B cell (primary cell): ENCODE measurements around the gene RPS6KA4. TPM values are rescaled to one million over a fixed set of nuclear protein-coding genes. Genes with fewer than 3 reads are reported as not detected.

Experiments
- ATAC-seq: fragments of 200-7000 bp; cut with Tn5 transposase; one replicate; pipeline ENCODE4 v1.10.0; 2021; ENCODE audit warnings: low read depth, mild to moderate bottlenecking, moderate number of reproducible peaks, moderate library complexity
- CTCF ChIA-PET: fragments of 350-600 bp; sonication (Branson Sonifier 250); formaldehyde crosslinking; loops from one replicate; lab custom pipeline; 2021; ENCODE audit warnings: antibody characterized with exemption, inconsistent platforms; lab: Charles Lee
- POLR2A ChIA-PET: fragments of 350-600 bp; sonication (Branson Sonifier 250); formaldehyde crosslinking; loops from one replicate; lab custom pipeline; 2021; ENCODE audit warnings: antibody characterized with exemption; lab: Charles Lee
- DNase-seq: peaks from one replicate; pipeline ENCODE4 v3.0.0; 2013
- H2AFZ ChIP-seq: 2 replicates; pipeline ENCODE4 v1.6.1; 2012; ENCODE audit warnings: mild to moderate bottlenecking, low read depth, low read length; ENCODE audit not compliant: insufficient read depth, poor library complexity, severe bottlenecking
- H3K27ac ChIP-seq, 2 donors: 1 replicate in 1 of 2; 2 replicates in 1 of 2; pipeline ENCODE4 v1.5.1; 2012 to 2013; ENCODE audit warnings: low read length in 2 of 2, mild to moderate bottlenecking in 2 of 2, moderate library complexity in 1 of 2
- H3K27me3 ChIP-seq, 4 experiments: fragments of 200-600 bp in 1 of 4; sonication (generic) in 1 of 4; replicated peaks in 1 of 4; 1 replicate in 2 of 4; 2 replicates in 2 of 4; pipeline versions ENCODE4 v1.6.1 to v1.7.0; 2013 to 2016; ENCODE audit warnings: low read length in 3 of 4, mild to moderate bottlenecking in 2 of 4, mixed read lengths in 1 of 4, moderate library complexity in 1 of 4; ENCODE audit not compliant: insufficient read depth in 4 of 4, control insufficient read depth in 3 of 4; ENCODE audit errors: control extremely low read depth in 1 of 4
- H3K36me3 ChIP-seq, 2 experiments: replicated peaks in 1 of 2; 1 replicate in 1 of 2; 2 replicates in 1 of 2; pipeline versions ENCODE4 v1.6.1 to v1.7.1; 2013; ENCODE audit warnings: low read length in 1 of 2; ENCODE audit not compliant: insufficient read depth in 2 of 2, control insufficient read depth in 1 of 2; ENCODE audit errors: control extremely low read depth in 1 of 2, extremely low read depth in 1 of 2
- H3K4me1 ChIP-seq, 2 donors: fragments of 200-600 bp in 1 of 2; sonication (generic) in 1 of 2; 1 replicate in 1 of 2; 2 replicates in 1 of 2; pipeline versions ENCODE4 v1.5.1 to v1.6.1; 2013 to 2017; ENCODE audit warnings: low read length in 2 of 2; ENCODE audit not compliant: control insufficient read depth in 2 of 2, insufficient read depth in 2 of 2
- H3K4me2 ChIP-seq: replicated peaks from 2 replicates; pipeline ENCODE3; 2012; ENCODE audit warnings: mild to moderate bottlenecking, low read depth, low read length; ENCODE audit not compliant: poor library complexity, severe bottlenecking
- H3K4me3 ChIP-seq, 5 experiments: fragments of 200-600 bp in 1 of 5; sonication (generic) in 1 of 5; 1 replicate in 3 of 5; 2 replicates in 2 of 5; pipeline versions ENCODE4 v1.5.1 to v1.7.0; 2011 to 2016; ENCODE audit warnings: low read length in 4 of 5, mild to moderate bottlenecking in 4 of 5, low read depth in 2 of 5, control low read depth in 1 of 5, moderate library complexity in 1 of 5; ENCODE audit not compliant: insufficient read depth in 1 of 5; ENCODE audit errors: control extremely low read depth in 1 of 5, extremely low read depth in 1 of 5
- H3K79me2 ChIP-seq: fragments of 200-600 bp; sonication (generic); one replicate; pipeline ENCODE4 v1.6.0; 2016; ENCODE audit warnings: low read length; ENCODE audit not compliant: control insufficient read depth, insufficient read depth
- H3K9ac ChIP-seq: fragments of 200-600 bp; sonication (generic); 2 replicates; pipeline ENCODE4 v1.6.1; 2017; ENCODE audit warnings: mild to moderate bottlenecking, low read length, moderate library complexity
- H3K9me3 ChIP-seq, 3 donors: one replicate each; pipeline versions ENCODE4 v1.6.1 to v1.7.1; 2013; ENCODE audit warnings: low read length in 2 of 3; ENCODE audit not compliant: control insufficient read depth in 2 of 3, insufficient read depth in 1 of 3; ENCODE audit errors: control extremely low read depth in 1 of 3
- H4K20me1 ChIP-seq: 2 replicates; pipeline ENCODE4 v1.6.0; 2012; ENCODE audit warnings: mild to moderate bottlenecking, low read length; ENCODE audit not compliant: insufficient read depth, control insufficient read depth, poor library complexity, severe bottlenecking
- H3K27ac Mint-ChIP-seq: one replicate; pipeline ENCODE4 v1.8.0; 2021; ENCODE audit warnings: mixed read lengths
- H3K27me3 Mint-ChIP-seq: one replicate; pipeline ENCODE4 v1.8.0; 2021; ENCODE audit warnings: mixed read lengths
- H3K4me1 Mint-ChIP-seq: one replicate; pipeline ENCODE4 v1.8.0; 2021; ENCODE audit warnings: mixed read lengths
- H3K4me3 Mint-ChIP-seq: one replicate; pipeline ENCODE4 v1.8.0; 2021; ENCODE audit warnings: mixed read lengths
- H3K9me3 Mint-ChIP-seq: one replicate; pipeline ENCODE4 v1.8.0; 2022; ENCODE audit warnings: mixed read lengths; ENCODE audit not compliant: insufficient read depth
- EZH2 ChIP-seq: IDR thresholded peaks from 2 replicates; pipeline ENCODE4 v1.6.1; 2012; ENCODE audit warnings: borderline replicate concordance, low read depth, mild to moderate bottlenecking, moderate library complexity, low read length; ENCODE audit not compliant: insufficient read depth, poor library complexity, severe bottlenecking
- WGBS: methylation state at CpG from one replicate; pipeline ENCODE4 v1.1.5; 2013; ENCODE audit warnings: missing lambda C conversion rate; ENCODE audit not compliant: insufficient coverage; 5-methylcytosine and 5-hydroxymethylcytosine counted together
- intact Hi-C: fragments of 100-400 bp; cut with micrococcal nuclease; formaldehyde crosslinking; loops from one replicate; pipeline ENCODE4 v1.10.0; 2022
- polyA plus RNA-seq: library from polyadenylated mRNA; depleted of rRNA; stranded (reverse); fragments of >200 nt; gene quantifications from 2 replicates; pipeline ENCODE4 v1.2.3, GENCODE V29; 2012
- total RNA-seq, 2 donors: library from RNA; stranded (reverse); fragments of 120-200 nt in 1 of 2; gene quantifications; 1 replicate in 1 of 2; 2 replicates in 1 of 2; pipeline versions ENCODE4 v1.2.3 to v1.2.4, GENCODE V29; 2013 to 2022
- TF ChIP-seq, protein P1 (sequence below): fragments of 200-600 bp; IDR thresholded peaks from one replicate; pipeline ENCODE4 v1.8.0; 2022; ENCODE audit warnings: antibody characterized with exemption, mild to moderate bottlenecking

RPS6KA4 gene
- total and polyA plus RNA-seq, 2 donors (not counting 1 experiment from before 2014, with no cell fraction given) = 22.6 to 32.5 TPM

DNA sequence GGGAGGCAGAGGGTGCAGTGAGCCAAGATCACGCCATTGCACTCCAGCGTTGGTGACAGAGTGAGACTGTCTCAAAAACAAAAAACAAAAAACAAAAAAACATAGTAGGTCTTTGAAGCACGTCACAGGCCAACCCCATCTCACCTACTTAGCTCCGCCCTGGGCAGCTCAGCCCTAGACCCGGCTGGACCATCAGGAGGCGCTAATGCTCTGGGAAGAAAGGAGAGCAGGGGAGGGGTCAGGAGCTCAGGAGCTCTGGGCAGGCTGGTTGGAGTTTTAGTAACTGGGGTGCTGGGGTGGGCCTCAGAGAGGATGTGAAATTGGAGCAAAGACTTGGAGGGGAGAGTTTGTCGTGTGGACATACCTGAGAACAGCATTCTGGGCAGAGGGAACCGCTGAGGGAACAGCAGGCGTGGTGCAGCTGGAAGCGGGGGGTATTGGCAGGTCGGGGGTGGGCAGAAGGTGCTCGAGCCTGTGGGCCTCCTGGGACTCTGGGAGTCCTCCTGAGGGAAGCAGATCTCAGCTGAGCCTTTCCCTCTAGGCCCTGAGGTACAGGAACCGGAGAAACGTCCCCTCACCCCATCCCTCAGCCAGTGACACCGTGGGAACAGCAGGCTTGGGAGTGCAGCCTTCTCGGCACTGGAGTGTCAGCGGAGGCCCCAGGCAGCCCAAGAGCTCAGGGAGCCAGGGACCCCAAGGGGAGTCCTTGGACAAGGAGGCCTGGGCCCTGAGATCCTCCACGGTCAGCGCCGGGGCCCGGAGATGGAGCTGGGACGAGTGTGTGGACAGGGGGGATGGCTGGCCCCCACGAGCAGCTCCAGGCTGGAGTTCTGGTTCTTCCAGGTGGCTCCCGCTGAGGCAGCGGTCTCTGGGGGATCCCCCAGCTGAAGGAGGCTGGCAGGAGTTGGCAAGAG lies 2.2 kb upstream of the RPS6KA4 start:
- Histone ChIP-seq H3K4me2 (no peak overlapping the region), H3K9me3 (no peaks in the 10 kb centered on the region), H2AFZ (no peak overlapping the region), H3K9ac (no peak overlapping the region), H3K79me2 (peaks cover 11% of the 10 kb centered on the region), H3K27ac (no peak overlapping the region), H3K4me1 (peaks cover 27 to 51% of the 10 kb centered on the region in 2 donors), H3K4me3 (no peak overlapping the region), H3K27me3 (no peaks in the 10 kb centered on the region), H4K20me1 (peaks cover 45% of the 10 kb centered on the region), H3K36me3 (peaks cover 0 to 22% of the 10 kb centered on the region in 2 experiments)
- CTCF ChIA-PET = interaction anchor here (0.7 to 10.2 kb wide), 11 partner anchors 15 to 548 kb away, joined by 3 to 188 read pairs (median 6); partner anchors contain the start of genes CCDC88B, ESRRA, PRDX5 and TRMT112
- no peaks in the 10 kb centered on the region for H3K27me3 Mint-ChIP-seq
- intact Hi-C loops = loop anchor here (5.0 kb wide), 1 partner anchor 91 kb away; no protein-coding TSS in a partner anchor
- TF ChIP-seq EZH2 = no peak
- TF ChIP-seq, protein P1, sequence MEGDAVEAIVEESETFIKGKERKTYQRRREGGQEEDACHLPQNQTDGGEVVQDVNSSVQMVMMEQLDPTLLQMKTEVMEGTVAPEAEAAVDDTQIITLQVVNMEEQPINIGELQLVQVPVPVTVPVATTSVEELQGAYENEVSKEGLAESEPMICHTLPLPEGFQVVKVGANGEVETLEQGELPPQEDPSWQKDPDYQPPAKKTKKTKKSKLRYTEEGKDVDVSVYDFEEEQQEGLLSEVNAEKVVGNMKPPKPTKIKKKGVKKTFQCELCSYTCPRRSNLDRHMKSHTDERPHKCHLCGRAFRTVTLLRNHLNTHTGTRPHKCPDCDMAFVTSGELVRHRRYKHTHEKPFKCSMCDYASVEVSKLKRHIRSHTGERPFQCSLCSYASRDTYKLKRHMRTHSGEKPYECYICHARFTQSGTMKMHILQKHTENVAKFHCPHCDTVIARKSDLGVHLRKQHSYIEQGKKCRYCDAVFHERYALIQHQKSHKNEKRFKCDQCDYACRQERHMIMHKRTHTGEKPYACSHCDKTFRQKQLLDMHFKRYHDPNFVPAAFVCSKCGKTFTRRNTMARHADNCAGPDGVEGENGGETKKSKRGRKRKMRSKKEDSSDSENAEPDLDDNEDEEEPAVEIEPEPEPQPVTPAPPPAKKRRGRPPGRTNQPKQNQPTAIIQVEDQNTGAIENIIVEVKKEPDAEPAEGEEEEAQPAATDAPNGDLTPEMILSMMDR = no peak
- ATAC-seq (no peak), DNase-seq (peak; percentile 52)
- WGBS = 91% methylated on average over 23 of the region's 25 CpGs
- H3K4me1 Mint-ChIP-seq = peaks cover 37% of the 10 kb centered on the region
- H3K27ac Mint-ChIP-seq = peak overlapping the region; percentile 28
- POLR2A ChIA-PET = interaction anchor here (0.7 to 2.8 kb wide), 2 partner anchors 16 to 39 kb away, joined by 3 to 16 read pairs; partner anchors contain the start of genes PRDX5 and TRMT112
- no peaks in the 10 kb centered on the region for H3K9me3 Mint-ChIP-seq
- peak overlapping the region; percentile 24 for H3K4me3 Mint-ChIP-seq
